HG02571 (cell line): ENCODE results near the gene ZNF555.
"Not testable (repeated sequence)": the region's sequence is repeated elsewhere in the genome, so short reads cannot be mapped to it uniquely, and the experiment has no call there.

Source experiments
- ATAC-seq: cut with Tn5 transposase; IDR thresholded peaks from one replicate; pipeline ENCODE4 v1.9.1; 2021; ENCODE audit warnings: mild to moderate bottlenecking, moderate library complexity; ENCODE audit not compliant: unreplicated experiment

Gene ZNF555

DNA sequence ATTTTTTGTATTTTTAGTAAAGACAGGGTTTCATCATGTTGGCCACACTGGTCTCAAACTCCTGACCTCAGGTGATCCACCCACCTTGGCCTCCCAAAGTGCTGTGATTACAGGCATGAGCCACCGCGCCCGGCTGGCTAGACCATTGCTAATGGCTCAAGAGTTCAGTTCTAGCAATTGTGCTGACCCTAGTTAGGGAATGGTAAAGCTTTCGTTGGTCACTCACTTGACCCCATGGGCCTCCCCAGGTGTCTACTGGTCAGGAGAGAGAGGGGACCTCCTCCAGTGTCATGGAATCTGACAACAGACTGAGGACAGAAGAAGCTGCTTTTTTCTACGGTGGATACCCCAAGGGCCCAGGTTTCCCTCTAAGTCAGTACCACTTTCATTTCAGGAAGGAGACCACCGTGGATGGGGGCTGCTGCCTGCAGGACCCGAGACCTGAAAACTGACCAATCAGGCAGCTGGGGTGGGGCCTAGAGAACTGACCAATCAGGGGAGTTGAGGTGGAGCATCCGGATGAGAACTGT is 25.3 kb downstream of the ZNF555 start:
- ATAC-seq, result no peak

DNA sequence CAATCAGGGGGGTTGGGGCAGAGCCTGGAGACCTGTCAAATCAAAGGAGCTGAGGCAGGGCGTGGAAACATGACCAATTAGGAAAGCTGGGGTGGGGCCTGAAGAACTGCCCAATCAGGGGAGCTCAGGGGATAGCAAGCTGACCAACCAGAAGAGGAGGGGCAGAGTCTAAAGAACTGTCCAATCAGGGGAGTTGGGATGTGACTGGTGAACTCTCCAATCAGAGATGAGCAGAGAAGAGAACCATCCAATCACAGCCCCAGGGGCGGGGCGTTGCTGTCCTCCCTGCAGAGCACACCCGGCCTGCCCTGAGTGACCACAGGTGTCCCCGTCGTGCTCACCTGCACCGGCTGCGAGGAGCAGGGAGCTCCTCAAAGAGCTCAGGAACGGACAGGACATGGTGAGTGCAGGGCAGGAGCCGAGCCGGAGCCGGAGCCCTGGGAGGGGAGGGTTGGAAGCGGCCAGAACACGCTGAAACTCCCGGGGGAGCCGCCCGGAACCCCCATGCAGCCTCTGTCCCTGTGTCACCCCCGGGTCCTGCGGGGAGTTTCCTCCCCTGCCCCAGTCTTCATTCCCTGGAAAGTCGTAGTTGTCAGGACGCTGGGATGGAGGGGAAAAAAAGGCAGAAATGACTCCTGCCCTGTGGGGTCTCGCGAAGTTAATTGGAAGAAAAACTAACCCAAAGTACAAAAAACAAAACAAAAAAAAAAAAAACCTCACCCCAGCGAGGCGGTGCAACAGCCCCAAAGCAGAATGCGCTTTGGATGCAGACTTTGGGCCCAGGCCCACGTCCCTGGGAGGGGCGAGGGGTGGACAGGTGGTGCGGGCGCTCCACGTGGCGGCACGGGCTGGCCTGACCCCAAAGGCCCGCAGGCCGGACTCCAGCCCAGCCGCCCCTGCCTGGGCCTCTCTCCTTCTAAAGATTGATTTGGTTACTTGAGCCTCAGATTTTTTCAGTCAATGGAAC is 26.0 kb downstream of the ZNF555 start, which contains the start of gene ZNF556:
Gene ZNF556, plus strand, starts transcription at position 311 of the 967 bp plus-strand sequence. Its CDS starts 87 bp downstream, at position 398.
- no peak for ATAC-seq

DNA sequence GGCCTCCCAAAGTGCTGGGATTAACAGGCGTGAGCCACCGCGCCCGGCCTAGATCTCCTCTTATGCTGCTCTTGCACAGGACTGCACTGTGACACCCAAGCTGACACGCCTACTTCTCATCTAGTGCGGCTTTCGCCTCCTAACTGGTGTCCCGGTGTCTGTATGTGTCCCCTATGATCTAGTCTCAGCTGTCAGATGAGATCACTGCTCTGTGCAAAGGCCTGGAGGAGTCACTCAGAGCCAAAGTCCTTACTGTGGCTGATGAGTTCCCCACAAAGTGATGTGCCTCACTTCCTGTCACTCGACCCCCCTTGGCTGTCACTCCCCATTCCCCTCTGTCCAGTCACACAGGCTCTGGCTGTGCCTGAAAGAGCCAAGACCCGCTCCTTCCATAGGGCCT is 28.3 kb downstream of the ZNF555 start:
- no peak for ATAC-seq

DNA sequence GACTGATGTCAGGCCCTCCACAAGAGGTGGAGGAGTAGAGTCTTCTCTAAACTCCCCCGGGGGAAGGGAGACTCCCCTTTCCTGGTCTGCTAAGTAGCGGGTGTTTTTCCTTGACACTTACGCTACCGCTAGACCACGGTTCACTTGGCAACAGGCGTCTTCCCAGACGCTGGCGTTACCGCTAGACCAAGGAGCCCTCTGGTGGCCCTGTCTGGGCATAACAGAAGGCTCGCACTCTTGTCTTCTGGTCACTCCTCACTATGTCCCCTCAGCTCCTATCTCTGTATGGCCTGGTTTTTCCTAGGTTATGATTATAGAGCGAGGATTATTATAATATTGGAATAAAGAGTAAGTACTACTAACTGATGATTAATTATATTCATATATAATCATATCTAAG is 30.9 kb downstream of the ZNF555 start:
- not testable (repeated sequence) for ATAC-seq

DNA sequence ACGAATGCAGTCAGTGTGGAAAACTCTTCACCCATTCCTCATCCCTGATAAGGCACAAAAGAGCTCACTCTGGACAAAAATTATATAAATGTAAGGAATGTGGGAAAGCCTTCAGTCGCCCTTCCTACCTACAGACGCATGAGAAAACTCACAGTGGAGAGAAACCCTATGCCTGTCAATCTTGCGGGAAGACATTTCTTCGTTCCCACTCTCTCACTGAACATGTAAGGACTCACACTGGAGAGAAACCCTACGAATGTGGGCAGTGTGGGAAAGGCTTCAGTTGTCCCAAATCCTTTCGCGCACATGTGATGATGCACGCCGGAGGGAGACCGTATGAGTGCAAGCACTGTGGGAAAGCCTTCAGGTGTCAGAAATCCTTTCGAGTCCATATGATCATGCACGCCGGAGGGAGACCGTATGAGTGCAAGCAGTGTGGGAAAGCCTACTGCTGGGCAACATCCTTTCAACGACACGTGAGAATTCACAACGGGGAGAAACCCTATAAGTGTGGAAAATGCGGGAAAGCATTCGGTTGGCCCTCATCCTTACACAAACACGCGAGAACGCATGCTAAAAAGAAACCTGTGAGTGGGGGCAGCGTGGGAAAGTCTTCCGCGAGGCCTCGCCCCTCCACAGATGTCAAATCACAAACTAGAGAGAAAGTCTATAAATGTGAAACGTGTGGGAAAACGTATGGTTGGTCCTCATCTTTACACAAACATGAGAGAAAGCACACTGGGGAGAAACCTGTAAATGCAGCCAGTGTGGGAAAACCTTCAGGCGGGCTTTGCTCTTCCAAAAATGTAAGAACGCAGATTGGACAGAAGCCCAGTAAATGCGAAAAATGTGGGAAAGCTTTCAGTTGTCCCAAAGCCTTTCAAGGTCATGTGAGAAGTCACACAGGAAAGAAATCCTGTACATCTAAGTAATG is 36.4 kb downstream of the ZNF555 start:
- ATAC-seq, result no peak

DNA sequence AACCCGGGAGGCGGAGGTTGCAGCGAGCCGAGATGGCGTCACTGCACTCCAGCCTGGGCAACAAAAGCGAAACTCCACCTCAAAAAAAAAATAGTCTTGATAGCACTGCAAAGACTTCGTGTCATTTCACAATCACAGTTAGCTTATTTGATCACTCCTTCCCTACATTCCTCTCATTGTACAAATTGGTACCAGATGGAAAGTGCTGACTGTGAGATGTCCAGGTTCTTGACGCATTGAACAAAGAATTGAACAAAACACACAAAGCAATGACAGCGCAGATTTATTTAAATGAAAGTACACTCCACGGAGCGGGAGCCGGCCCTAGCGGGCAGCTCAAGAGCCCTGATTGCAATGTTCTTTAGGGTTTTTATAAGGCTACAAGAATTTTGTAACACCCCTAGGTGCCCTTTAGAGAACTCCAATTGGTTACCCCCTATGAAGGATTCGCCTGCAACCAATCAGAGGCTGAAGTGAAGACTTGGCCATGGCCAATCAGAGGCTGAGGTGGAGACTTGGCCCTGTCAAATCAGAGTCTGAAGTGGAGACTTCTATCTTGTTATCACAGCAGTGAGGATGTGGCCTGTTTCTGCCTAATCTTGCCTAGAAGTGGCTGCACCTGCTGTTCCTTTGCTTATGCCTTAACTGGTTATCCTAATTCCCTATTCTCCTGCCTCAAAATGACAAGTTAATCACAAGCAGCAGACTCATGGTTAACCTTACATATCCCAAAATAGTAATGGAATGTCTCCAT is 42.6 kb downstream of the ZNF555 start:
- no peak for ATAC-seq

DNA sequence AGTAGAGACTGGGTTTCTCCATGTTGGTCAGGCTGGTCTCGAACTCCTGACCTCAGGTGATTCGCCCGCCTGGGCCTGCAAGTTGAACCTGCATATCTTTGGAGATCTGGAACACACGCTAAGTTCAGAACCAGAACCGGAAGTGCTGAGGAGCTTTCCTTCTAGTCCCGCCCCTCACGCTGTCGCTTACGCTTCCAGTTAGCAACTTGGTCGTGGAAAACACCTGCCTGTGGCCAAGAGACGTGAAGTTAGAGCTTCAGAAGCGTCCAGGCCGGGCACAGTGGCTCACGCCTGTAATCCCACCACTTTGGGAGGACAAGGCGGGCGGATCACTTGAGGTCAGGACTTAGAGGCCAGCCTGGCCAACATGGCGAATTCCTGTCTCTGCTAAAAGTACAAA is 44.5 kb downstream of the ZNF555 start:
- no peak for ATAC-seq

DNA sequence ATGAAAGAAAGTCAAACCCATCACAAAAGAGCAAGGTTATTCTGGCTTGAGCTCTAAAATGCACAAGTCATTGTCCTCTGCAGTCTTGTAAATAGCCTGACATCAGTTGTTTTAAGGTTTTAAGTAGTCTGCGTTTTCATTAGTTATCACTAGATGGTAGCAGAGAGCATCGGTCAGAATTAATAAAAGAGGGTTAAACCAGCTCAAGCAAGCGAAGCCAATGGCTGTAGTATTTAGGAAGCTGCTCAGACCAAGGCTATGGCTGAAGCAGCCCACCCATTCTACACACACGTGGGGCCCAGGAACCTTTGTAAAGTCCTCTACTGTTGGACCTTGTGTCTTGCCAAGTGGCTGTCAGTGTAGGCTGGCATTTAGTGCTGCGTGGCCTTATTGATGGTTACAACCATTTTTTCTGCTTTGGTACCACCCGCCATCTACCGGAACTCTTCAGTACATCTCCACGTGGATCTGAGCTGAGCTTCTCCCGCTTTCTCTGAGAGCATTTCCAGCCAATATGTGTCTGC is 46.2 kb downstream of the ZNF555 start:
- no peak for ATAC-seq

DNA sequence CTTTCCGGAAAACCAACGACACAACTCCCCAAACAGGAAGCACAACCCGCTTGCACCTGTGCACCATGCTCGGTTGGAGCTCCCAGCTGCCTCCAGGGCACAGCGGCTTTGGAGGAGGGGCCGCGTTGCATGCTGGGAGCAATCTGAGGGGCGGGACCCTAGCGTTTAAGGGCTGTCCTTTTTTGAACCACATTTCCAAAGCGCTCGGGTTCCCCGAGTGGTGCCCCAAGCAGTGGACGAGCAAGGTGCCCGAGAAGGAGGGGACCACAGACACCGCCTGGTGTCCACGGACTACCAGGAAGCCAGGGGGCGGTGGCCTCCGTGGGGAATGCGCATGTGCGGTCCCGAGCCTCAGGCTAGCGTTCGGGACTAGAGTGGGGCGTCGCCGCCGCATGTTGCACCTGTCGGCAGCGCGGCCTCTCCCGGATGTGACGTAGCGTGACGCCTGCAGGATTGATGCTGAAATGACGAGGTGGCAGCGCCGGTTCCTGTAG is 47.5 kb downstream of the ZNF555 start:
- no peak for ATAC-seq

DNA sequence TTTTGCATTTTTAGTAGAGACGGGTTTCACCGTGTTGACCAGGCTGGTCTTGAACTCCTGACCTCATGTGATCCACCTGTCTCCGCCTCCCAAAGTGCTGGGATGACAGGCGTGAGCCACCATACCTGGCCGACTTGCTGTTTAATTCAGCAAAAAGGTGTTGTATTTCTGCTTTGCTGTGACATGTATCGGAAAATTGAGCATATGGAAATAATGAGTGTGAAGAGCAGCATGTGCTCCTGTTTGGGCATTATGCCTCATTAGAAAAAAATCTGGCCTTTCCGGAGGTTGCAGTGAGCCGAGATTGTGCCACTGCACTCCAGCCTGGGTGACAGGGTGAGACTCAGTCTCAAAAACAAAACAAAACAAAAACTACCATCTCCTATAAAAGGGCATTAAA is 49.3 kb downstream of the ZNF555 start:
- not testable (repeated sequence) for ATAC-seq

DNA sequence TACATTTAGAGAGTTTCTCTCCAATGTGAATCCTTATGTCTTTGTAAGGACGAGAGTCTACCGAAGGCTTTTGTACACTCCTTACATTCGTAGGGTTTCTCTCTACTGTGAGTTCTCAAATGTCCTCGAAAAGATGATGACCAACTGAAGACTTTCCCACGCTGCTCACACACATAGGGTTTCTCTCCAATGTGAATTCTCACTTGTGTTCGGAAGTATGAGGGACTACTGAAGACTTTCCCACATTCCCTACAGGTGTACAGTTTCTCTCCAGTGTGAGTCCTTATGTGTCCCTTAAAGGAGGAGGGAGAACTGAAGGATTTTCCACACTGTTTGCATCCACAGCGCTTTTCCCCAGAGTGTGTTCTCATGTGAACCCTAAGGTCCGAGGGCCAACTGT is 55.4 kb downstream of the ZNF555 start:
- ATAC-seq, result no peak

DNA sequence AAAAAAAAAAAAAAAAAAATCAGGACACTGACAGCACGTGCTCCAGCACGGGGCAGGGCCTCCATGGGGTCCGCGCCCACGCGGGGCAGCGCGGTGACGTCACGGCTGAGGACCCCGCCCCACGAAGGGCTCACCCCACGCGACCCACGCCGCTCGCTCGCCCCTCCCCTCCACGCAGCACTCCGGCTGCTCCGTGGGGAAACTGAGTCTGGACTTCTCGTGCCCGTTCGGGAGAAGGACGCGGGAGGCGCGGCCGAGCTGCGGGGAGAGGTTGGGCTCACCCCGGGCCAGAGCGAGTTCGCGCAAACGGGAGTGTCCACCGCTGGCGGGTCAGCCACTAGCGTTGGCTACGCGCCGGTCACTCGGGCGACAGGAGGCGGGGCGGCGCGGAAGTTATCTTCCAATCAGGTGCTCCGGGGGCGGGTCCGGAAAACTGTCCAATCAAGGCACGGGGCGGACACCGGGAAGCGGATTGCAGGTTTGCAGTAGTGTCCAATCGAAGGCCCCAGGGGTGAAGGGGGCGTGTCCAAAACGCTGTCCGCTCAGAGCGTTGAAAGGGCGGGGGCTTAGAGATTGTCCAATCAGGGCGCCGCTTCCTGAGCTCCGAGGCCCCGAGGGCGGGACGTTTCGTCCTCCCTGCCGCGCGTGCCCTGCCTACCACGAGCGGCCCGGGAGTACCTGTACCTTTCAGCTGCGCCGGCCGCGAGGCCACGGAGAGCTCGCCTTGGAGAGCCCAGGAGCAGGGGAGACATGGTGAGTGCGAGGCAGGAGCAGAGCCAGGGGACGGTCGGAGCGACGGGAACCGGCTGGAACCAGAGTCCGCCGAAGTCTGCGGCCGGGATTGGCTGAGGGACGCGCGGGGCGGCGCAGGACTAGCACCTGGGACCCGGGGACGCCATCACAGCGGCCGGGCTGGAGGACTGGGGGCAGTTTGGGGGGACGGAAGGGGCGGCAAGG is 59.3 kb downstream of the ZNF555 start, which contains the start of gene ZNF57:
Gene ZNF57, plus strand, starts transcription at position 633 of the 957 bp plus-strand sequence. Its CDS starts 118 bp downstream, at position 751.
- ATAC-seq, result peak; percentile 91

DNA sequence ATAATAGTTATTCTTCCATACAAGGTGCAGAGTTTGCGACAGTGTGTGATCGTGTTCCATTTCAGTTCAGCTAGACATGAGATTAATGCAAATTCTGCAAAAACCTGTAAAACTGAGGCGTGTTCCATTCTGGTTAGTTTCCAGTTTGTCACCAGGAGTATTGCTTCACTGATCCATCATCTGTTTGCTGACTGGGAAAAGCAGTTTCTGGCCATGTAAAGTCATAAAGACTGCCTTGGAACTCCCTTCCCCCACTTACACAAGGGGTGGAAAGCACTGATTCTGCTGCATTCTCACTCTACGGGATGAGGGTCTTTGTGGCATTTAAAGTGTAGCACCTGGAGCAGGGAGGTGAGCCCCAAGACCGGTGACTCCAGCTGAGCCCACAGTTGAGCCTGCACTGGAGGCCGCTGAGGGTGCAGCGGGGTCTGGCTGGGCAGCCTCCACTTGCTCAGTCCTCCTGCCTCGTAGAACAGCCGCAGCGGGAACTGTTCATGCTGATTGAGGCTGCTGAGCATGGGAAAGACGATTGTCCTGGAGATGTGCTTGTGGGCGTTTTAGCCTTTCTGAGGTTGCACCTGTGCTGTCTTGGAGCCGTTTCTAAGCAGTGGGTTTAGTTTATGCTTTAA is 61.4 kb downstream of the ZNF555 start:
- ATAC-seq, result no peak

DNA sequence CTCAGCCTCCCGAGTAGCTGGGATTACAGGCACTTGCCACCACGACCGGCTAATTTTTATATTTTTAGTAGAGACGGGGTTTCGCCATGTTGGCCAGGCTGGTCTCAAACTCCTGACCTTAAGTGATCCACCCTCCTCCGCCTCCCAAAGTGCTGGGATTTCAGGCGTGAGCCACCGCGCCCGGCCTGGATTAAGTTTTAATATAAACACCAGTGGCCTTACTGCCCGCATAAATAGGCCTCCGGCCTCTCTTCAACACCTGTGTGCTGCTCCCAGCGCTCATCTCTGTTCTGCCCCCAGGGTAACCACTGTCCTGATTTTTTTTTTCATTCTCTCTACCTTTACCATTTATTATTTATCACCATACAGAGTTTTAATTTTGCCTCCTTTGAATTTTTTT is 62.1 kb downstream of the ZNF555 start:
- not testable (repeated sequence) for ATAC-seq

DNA sequence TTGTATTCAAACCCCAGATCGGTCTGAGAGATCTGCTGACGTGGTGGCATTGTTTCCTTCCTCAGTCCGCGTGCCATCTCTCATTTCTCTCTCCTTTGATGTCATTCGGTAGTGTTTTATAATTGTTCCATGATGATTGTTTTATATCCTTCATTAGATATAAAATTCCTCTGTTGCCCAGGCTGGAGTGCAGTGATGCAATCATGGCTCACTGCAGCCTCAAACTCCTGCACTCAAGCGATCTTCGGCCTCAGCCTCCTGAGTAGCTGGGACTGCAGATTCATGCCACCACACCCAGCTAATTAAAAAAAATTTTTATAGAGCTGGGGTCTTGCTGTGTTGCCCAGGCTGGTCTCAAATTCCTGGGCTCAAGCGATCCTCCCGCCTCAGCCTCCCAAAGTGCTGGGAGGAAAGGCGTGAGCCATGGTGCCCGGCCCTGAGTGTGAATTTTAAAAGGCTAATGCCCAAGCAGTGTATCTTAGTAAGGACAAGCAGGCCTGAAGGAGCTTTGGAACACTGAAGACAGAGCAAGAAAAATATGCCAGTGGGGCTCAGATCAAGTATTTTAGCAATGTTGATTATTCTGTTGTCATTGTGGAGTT is 64.7 kb downstream of the ZNF555 start:
- ATAC-seq, result no peak

DNA sequence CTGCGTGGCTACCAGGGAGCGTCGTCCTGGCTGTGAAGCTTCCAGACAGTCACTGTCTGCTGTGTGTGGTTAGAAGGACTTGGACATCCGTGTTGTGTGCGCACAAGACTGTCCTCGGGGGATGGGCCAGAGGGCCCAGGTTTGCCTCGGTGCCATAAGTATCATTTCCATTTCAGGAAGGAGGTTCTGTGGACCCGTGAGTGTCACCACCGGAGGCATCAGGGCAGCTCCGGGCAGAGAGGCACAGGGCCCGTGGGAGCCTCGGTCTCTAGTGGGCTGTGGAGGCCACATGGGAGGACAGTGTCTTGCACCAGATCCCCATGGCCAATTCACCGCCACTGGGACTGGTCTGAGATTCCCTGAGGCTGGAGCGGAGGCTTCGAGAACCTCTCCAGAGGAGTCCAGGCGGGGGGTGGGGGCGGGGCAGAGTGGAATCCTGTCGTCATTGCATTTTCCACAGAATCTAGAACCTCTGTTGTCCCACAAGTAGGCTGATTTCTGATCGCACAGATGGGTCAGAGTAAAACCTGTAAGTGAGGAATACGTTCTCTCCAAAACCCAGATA is 65.4 kb downstream of the ZNF555 start:
- no peak for ATAC-seq
